Skeletal muscle satellite cell (primary cell): Measurements from ENCODE around the gene RERE.

Experiments
- H3K27me3 ChIP-seq: 2 replicates; pipeline ENCODE4 v1.7.0; 2013; ENCODE audit warnings: low read length; ENCODE audit not compliant: control insufficient read depth, insufficient read depth
- H3K36me3 ChIP-seq: 2 replicates; pipeline ENCODE4 v1.7.0; 2013; ENCODE audit warnings: mild to moderate bottlenecking, control low read depth, low read length; ENCODE audit not compliant: insufficient read depth
- H3K4me1 ChIP-seq: 2 replicates; pipeline ENCODE4 v1.7.0; 2013; ENCODE audit warnings: low read length; ENCODE audit not compliant: control insufficient read depth, insufficient read depth
- H3K4me2 ChIP-seq: 2 replicates; pipeline ENCODE4 v1.7.0; 2013; ENCODE audit warnings: mild to moderate bottlenecking, low read length
- H3K4me3 ChIP-seq: 2 replicates; pipeline ENCODE4 v1.7.0; 2013; ENCODE audit warnings: low read length
- H3K9ac ChIP-seq: 2 replicates; pipeline ENCODE4 v1.7.0; 2013; ENCODE audit warnings: mild to moderate bottlenecking, low read depth, low read length, moderate library complexity
- H3K9me3 ChIP-seq: replicated peaks from 2 replicates; pipeline ENCODE4 v1.7.0; 2013; ENCODE audit warnings: mild to moderate bottlenecking, control low read depth, low read length

Gene RERE

GRCh38 chr1:8435569-8436071 lies 381.8 kb downstream of the RERE start:
- Histone ChIP-seq H3K36me3 (no peaks in the 10 kb centered on the region), H3K9me3 (no peaks in the 10 kb centered on the region), H3K27me3 (no peaks in the 10 kb centered on the region), H3K4me1 (peaks cover 20% of the 10 kb centered on the region), H3K9ac (no peak overlapping the region), H3K4me2 (no peak overlapping the region), H3K4me3 (no peak overlapping the region)

- Histone ChIP-seq H3K4me3 (no peak overlapping the region), H3K27me3 (no peaks in the 10 kb centered on the region), H3K9ac (no peak overlapping the region), H3K36me3 (no peaks in the 10 kb centered on the region), H3K4me1 (peaks cover 16% of the 10 kb centered on the region), H3K9me3 (no peaks in the 10 kb centered on the region), H3K4me2 (no peak overlapping the region)
Measured at GRCh38 chr1:8434101-8434500, 383.3 kb downstream of the RERE start.

DNA sequence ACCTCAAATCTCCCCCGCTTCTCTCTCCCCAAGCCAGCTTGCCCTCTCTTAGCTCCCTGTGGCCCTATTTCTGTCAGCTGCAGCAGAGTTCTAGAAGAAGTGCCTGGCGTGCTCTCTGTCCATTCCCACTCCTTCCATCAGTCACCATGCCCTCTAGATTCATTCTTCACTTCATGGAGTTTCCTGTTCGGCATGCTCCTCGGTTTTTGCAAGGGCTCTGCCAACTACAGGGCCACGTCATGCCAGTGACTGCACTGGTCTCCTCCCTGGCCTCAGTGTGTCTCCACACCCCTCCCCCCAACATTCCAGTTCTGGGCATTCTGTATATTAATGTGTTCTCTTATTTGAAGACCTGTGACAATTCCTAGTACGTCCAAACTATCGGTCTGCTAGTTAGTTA lies 385.7 kb downstream of the RERE start:
- Histone ChIP-seq H3K27me3 (no peaks in the 10 kb centered on the region), H3K9me3 (no peaks in the 10 kb centered on the region), H3K4me1 (peaks cover 6% of the 10 kb centered on the region), H3K4me2 (no peak overlapping the region), H3K36me3 (no peaks in the 10 kb centered on the region), H3K9ac (no peak overlapping the region), H3K4me3 (no peak overlapping the region)

DNA sequence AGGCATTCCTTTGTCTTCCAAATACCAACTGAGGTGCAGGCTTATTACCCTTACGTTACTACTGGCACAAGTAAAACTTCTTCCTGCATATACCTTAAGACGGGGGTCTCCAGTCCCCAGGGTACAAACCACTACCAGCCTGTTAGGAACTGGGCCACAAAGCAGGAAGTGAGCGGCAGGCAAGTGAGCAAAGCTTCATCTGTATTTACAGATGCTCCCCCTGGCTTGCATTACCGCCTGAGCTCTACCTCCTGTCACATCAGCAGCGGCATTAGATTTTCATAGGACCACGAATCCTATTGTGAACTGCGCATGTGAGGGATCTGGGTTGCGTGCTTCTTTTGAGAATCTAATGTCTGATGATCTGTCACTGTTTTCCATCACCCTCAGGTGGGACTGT lies 386.4 kb downstream of the RERE start:
- Histone ChIP-seq H3K36me3 (no peaks in the 10 kb centered on the region), H3K9me3 (no peaks in the 10 kb centered on the region), H3K9ac (no peak overlapping the region), H3K4me3 (no peak overlapping the region), H3K4me2 (no peak overlapping the region), H3K27me3 (no peaks in the 10 kb centered on the region), H3K4me1 (peaks cover 6% of the 10 kb centered on the region)

DNA sequence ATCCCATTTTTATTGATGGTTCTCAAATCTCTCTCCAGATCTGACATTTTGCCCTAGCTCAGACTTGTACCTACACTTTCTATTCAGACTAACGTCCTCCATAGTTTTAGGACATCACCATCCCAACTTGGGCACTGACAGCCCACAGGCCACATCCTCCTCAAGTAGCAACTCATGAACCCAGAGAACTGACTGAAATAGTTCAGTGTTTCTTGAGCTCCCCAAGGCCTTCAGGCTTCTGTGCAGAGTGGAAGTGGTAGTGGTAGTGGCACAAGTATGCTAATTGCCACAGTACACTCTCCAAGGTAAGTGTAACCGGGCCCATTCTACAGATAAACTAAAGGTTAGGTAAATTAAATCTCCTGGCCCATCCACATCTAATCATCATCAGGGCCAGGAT lies 387.0 kb downstream of the RERE start:
- H3K4me1 ChIP-seq = peaks cover 6% of the 10 kb centered on the region
- H3K36me3 ChIP-seq = no peaks in the 10 kb centered on the region
- no peak overlapping the region for H3K9ac ChIP-seq
- no peaks in the 10 kb centered on the region for H3K27me3 ChIP-seq
- H3K4me2 ChIP-seq = no peak overlapping the region
- H3K9me3 ChIP-seq = no peaks in the 10 kb centered on the region
- no peak overlapping the region for H3K4me3 ChIP-seq

- H3K36me3 ChIP-seq = no peaks in the 10 kb centered on the region
- no peak overlapping the region for H3K9ac ChIP-seq
- H3K9me3 ChIP-seq = no peaks in the 10 kb centered on the region
- H3K4me2 ChIP-seq = no peak overlapping the region
- no peaks in the 10 kb centered on the region for H3K27me3 ChIP-seq
- no peak overlapping the region for H3K4me3 ChIP-seq
- peaks cover 11% of the 10 kb centered on the region for H3K4me1 ChIP-seq
Measured at GRCh38 chr1:8429549-8430110, 387.8 kb downstream of the RERE start.

- no peaks in the 10 kb centered on the region for H3K9me3 ChIP-seq
- H3K27me3 ChIP-seq = no peaks in the 10 kb centered on the region
- no peak overlapping the region for H3K4me2 ChIP-seq
- no peaks in the 10 kb centered on the region for H3K36me3 ChIP-seq
- no peak overlapping the region for H3K4me3 ChIP-seq
- H3K4me1 ChIP-seq = peaks cover 16% of the 10 kb centered on the region
- no peak overlapping the region for H3K9ac ChIP-seq
Measured at GRCh38 chr1:8428441-8428840, 389.0 kb downstream of the RERE start.

GRCh38 chr1:8427986-8428385 lies 389.5 kb downstream of the RERE start:
- H3K4me1 ChIP-seq = peaks cover 16% of the 10 kb centered on the region
- H3K9me3 ChIP-seq = no peaks in the 10 kb centered on the region
- no peak overlapping the region for H3K4me3 ChIP-seq

GRCh38 chr1:8427493-8427892 lies 389.9 kb downstream of the RERE start:
- H3K9ac ChIP-seq = no peak overlapping the region
- no peaks in the 10 kb centered on the region for H3K36me3 ChIP-seq
- no peaks in the 10 kb centered on the region for H3K9me3 ChIP-seq
- peaks cover 16% of the 10 kb centered on the region for H3K4me1 ChIP-seq
- H3K4me2 ChIP-seq = no peak overlapping the region
- no peak overlapping the region for H3K4me3 ChIP-seq
- no peaks in the 10 kb centered on the region for H3K27me3 ChIP-seq

More at GRCh38 chr1:8427986-8428385, 389.5 kb downstream of the RERE start:
- H3K27me3 ChIP-seq = no peaks in the 10 kb centered on the region
- H3K9ac ChIP-seq = no peak overlapping the region
- H3K4me2 ChIP-seq = no peak overlapping the region
- H3K36me3 ChIP-seq = no peaks in the 10 kb centered on the region

DNA sequence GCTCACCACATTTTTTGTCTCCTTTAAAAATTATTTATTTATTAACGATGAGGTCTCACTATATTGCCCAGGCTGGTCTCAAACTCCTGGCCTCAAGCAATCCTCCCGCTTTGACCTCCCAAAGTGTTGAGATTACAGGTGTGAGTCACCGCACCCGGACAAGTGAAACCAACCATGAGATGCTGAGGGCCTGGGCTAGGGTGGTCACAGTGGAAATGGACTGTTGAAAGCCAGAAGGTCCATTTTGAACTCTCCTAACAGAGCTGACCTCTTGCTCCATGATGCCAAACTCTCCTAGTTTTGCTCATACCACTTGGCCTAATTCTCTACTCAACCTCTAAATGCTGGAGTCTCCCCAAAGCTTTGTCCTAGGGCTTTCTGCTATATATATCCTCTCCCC lies 390.4 kb downstream of the RERE start:
- H3K4me2 ChIP-seq = no peak overlapping the region
- no peaks in the 10 kb centered on the region for H3K9me3 ChIP-seq
- peaks cover 14% of the 10 kb centered on the region for H3K4me1 ChIP-seq
- H3K36me3 ChIP-seq = no peaks in the 10 kb centered on the region
- no peaks in the 10 kb centered on the region for H3K27me3 ChIP-seq
- no peak overlapping the region for H3K4me3 ChIP-seq
- no peak overlapping the region for H3K9ac ChIP-seq

DNA sequence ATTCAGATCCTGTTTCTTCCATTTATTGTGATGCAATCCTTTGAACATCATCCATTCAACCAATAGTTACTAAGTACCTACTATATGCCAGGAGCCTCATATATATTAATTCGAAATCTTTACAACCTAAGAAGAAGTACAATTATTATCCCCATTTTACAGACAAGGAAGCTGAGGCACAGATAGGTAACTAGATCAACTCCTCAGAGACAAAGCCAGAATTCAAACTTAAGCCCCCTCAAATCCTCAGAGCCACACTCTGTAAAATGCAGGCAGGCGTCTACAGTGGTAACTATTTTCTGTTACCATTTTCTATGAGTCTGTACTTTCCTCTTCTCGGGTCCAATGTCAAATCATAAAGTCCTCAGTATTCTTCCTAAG lies 391.7 kb downstream of the RERE start:
- Histone ChIP-seq H3K4me3 (no peak overlapping the region), H3K9me3 (no peaks in the 10 kb centered on the region), H3K4me2 (no peak overlapping the region), H3K27me3 (no peaks in the 10 kb centered on the region), H3K36me3 (no peaks in the 10 kb centered on the region), H3K9ac (no peak overlapping the region), H3K4me1 (peaks cover 10% of the 10 kb centered on the region)

GRCh38 chr1:8425150-8425780 lies 392.2 kb downstream of the RERE start:
- peaks cover 14% of the 10 kb centered on the region for H3K4me1 ChIP-seq
- no peaks in the 10 kb centered on the region for H3K27me3 ChIP-seq
- H3K4me3 ChIP-seq = no peak overlapping the region
- no peaks in the 10 kb centered on the region for H3K9me3 ChIP-seq
- no peak overlapping the region for H3K9ac ChIP-seq
- peaks cover 3% of the 10 kb centered on the region for H3K36me3 ChIP-seq
- no peak overlapping the region for H3K4me2 ChIP-seq
